Testis (tissue), 3 donors: Measurements from ENCODE around the gene PDE7B. TPM values are rescaled to one million over a fixed set of nuclear protein-coding genes. Genes with fewer than 3 reads are reported as not detected.

ENCODE experiments used
- DNase-seq: peaks from one replicate; pipeline ENCODE4 v3.0.0-alpha.2; 2019
- H3K27ac ChIP-seq, 2 donors: fragments of 200-600 bp; sonication (generic); one replicate each; pipeline ENCODE4 v1.5.1; 2019
- H3K27me3 ChIP-seq: fragments of 200-600 bp; sonication (generic); one replicate; pipeline ENCODE4 v1.5.1; 2019
- H3K36me3 ChIP-seq: fragments of 200-600 bp; sonication (generic); one replicate; pipeline ENCODE4 v1.5.1; 2017; ENCODE audit warnings: low read depth; ENCODE audit errors: missing control alignments
- H3K4me1 ChIP-seq: fragments of 200-600 bp; sonication (generic); one replicate; pipeline ENCODE4 v1.5.1; 2019
- H3K4me3 ChIP-seq, 2 donors: fragments of 200-600 bp; sonication (generic); one replicate each; pipeline ENCODE4 v1.5.1; 2017 to 2019
- H3K9me3 ChIP-seq: fragments of 200-600 bp; sonication (generic); one replicate; pipeline ENCODE4 v1.5.1; 2017
- CTCF ChIP-seq, 3 experiments: fragments of 450-650 bp in 2 of 3; fragments of 200-600 bp in 1 of 3; sonication (generic) in 1 of 3; IDR thresholded peaks; one replicate each; pipeline ENCODE4 v1.5.1; 2016 to 2019; ENCODE audit warnings: antibody characterized with exemption in 3 of 3, mild to moderate bottlenecking in 2 of 3, moderate library complexity in 1 of 3
- POLR2A ChIP-seq: fragments of 450-650 bp; IDR thresholded peaks from one replicate; pipeline ENCODE4 v1.6.1; 2017; ENCODE audit warnings: antibody characterized with exemption, mild to moderate bottlenecking, moderate library complexity
- WGBS, 2 donors: methylation state at CpG; one replicate each; pipeline ENCODE4 v1.1.5; 2018; 5-methylcytosine and 5-hydroxymethylcytosine counted together
- intact Hi-C: fragments of 100-400 bp; cut with DNase I; formaldehyde crosslinking; loops from one replicate; pipeline ENCODE4 v1.15.1; 2023; ENCODE audit warnings: low total_unique reads
- polyA plus RNA-seq: library from polyadenylated mRNA; stranded (reverse); fragments of 350-450 nt; fragmentation: Illumina TruSeq; extraction: RNeasy Lipid Tissue Mini Kit (QIAGEN cat#74804); gene quantifications from one replicate; pipeline ENCODE4 v1.2.3, GENCODE V29; 2014; ENCODE audit warnings: low read depth, low replicate concordance; ENCODE audit not compliant: insufficient read depth
- total RNA-seq, 2 donors: library from RNA; depleted of rRNA; stranded (reverse); fragments of >200 nt; gene quantifications; one replicate each; pipeline ENCODE4 v1.2.3, GENCODE V29; 2016

The PDE7B gene
- total and polyA plus RNA-seq, 3 donors from 2014 or later: 3.7 to 6.9 (median 4.4) TPM

GRCh38 chr6:136060052-136060451 is 208.6 kb downstream of the PDE7B start:
- Histone ChIP-seq H3K27ac (peak overlapping the region in 1 of 2 donors; percentile 39), H3K4me1 (peaks cover 7% of the 10 kb centered on the region)
- intact Hi-C loops: no loop called here

GRCh38 chr6:136060759-136061158 is 209.3 kb downstream of the PDE7B start:
- Histone ChIP-seq H3K4me1 (peaks cover 7% of the 10 kb centered on the region), H3K27ac (no peak overlapping the region), H3K36me3 (no peaks in the 10 kb centered on the region), H3K27me3 (no peaks in the 10 kb centered on the region), H3K4me3 (no peak overlapping the region), H3K9me3 (no peaks in the 10 kb centered on the region)
- intact Hi-C loops: no loop called here
- no peak for DNase-seq
- TF ChIP-seq CTCF (IDR thresholded peaks at IDR 0.05): no peak
- no peak for TF ChIP-seq POLR2A

More at GRCh38 chr6:136060052-136060451, 208.6 kb downstream of the PDE7B start:
- no peaks in the 10 kb centered on the region for H3K9me3 ChIP-seq
- no peaks in the 10 kb centered on the region for H3K27me3 ChIP-seq
- H3K36me3 ChIP-seq: no peaks in the 10 kb centered on the region
- no peak for DNase-seq
- H3K4me3 ChIP-seq: no peak overlapping the region
- TF ChIP-seq POLR2A (no peak), CTCF (IDR thresholded peaks at IDR 0.05) (no peak)

GRCh38 chr6:136061701-136062100 is 210.2 kb downstream of the PDE7B start:
- H3K27ac ChIP-seq: no peak overlapping the region
- 94% methylated on average over 5 of the region's 5 CpGs for WGBS, 2 donors
- no peaks in the 10 kb centered on the region for H3K9me3 ChIP-seq
- intact Hi-C loops: no loop called here
- DNase-seq: no peak
- TF ChIP-seq CTCF (IDR thresholded peaks at IDR 0.05): no peak
- TF ChIP-seq POLR2A: no peak
- no peak overlapping the region for H3K4me3 ChIP-seq
- H3K27me3 ChIP-seq: no peaks in the 10 kb centered on the region
- peaks cover 7% of the 10 kb centered on the region for H3K4me1 ChIP-seq
- H3K36me3 ChIP-seq: no peaks in the 10 kb centered on the region

- WGBS, 2 donors: 94 to 96% methylated on average over 3 of the region's 3 CpGs
- TF ChIP-seq POLR2A (no peak), CTCF (IDR thresholded peaks at IDR 0.05) (no peak)
- intact Hi-C loops: no loop called here
- no peak overlapping the region for H3K27ac ChIP-seq
- no peaks in the 10 kb centered on the region for H3K9me3 ChIP-seq
- peaks cover 7% of the 10 kb centered on the region for H3K4me1 ChIP-seq
- no peaks in the 10 kb centered on the region for H3K27me3 ChIP-seq
- H3K36me3 ChIP-seq: no peaks in the 10 kb centered on the region
- no peak for DNase-seq
- H3K4me3 ChIP-seq: no peak overlapping the region
Observed at GRCh38 chr6:136063096-136063495, 211.6 kb downstream of the PDE7B start.

- Histone ChIP-seq H3K4me1 (peaks cover 3% of the 10 kb centered on the region), H3K4me3 (no peak overlapping the region), H3K36me3 (no peaks in the 10 kb centered on the region), H3K27me3 (no peaks in the 10 kb centered on the region), H3K9me3 (no peaks in the 10 kb centered on the region), H3K27ac (no peak overlapping the region)
- no peak for TF ChIP-seq POLR2A
- TF ChIP-seq CTCF (IDR thresholded peaks at IDR 0.05): no peak
- 76 to 77% methylated on average over 3 of the region's 3 CpGs for WGBS, 2 donors
- no peak for DNase-seq
- intact Hi-C loops: no loop called here
Observed at GRCh38 chr6:136066005-136066404, 214.5 kb downstream of the PDE7B start.
